Panc1 (cell line): Measurements from ENCODE around the gene CUEDC1. TPM values are rescaled to one million over a fixed set of nuclear protein-coding genes. Genes with fewer than 3 reads are reported as not detected.

Experiments
- ATAC-seq: fragments of 200-7000 bp; cut with Tn5 transposase; 2 replicates; pipeline ENCODE4 v1.9.1; 2020; ENCODE audit warnings: mild to moderate bottlenecking, moderate library complexity
- BruUV-seq: library from RNA; stranded (reverse); fragments of 400-500 nt; replicated peaks from 2 replicates; lab custom pipeline; 2021; lab: Mats Ljungman, UMichigan
- CTCF ChIA-PET: fragments of 300-600 bp; sonication (Branson Sonifier 250); formaldehyde crosslinking; loops from one replicate; lab custom pipeline; 2022; ENCODE audit warnings: antibody characterized with exemption; lab: Charles Lee
- POLR2A ChIA-PET: fragments of 300-600 bp; sonication (Branson Sonifier 250); formaldehyde crosslinking; loops from one replicate; lab custom pipeline; 2022; ENCODE audit warnings: antibody characterized with exemption; lab: Charles Lee
- DNase-seq: peaks from one replicate; pipeline ENCODE4 v3.0.0-alpha.2; 2010; ENCODE audit warnings: low read depth, low spot score
- H3K27ac ChIP-seq: 2 replicates; pipeline ENCODE4 v1.5.1; 2011; ENCODE audit warnings: mild to moderate bottlenecking, low read length, inconsistent platforms
- H3K27me3 ChIP-seq: fragments of 200-500 bp; sonication (Bioruptor generic); 2 replicates; pipeline ENCODE4 v1.6.0; 2014; ENCODE audit warnings: low read length, inconsistent platforms; ENCODE audit not compliant: control insufficient read depth, insufficient read depth
- H3K36me3 ChIP-seq: fragments of 200-500 bp; sonication (Bioruptor generic); 2 replicates; pipeline ENCODE4 v1.5.1; 2014; ENCODE audit warnings: inconsistent platforms, mild to moderate bottlenecking, low read length, moderate library complexity; ENCODE audit not compliant: control insufficient read depth, insufficient read depth
- H3K4me1 ChIP-seq: 2 replicates; pipeline ENCODE4 v1.5.1; 2011; ENCODE audit warnings: inconsistent platforms, mild to moderate bottlenecking, low read length, moderate library complexity; ENCODE audit not compliant: control insufficient read depth, insufficient read depth
- H3K4me3 ChIP-seq, 2 experiments: 2 replicates each; pipeline ENCODE4 v1.5.1; 2011 to 2012; ENCODE audit warnings: low read depth in 2 of 2, low read length in 2 of 2, mild to moderate bottlenecking in 2 of 2, inconsistent platforms in 1 of 2, moderate library complexity in 1 of 2
- H3K9me3 ChIP-seq: fragments of 200-500 bp; sonication (Bioruptor generic); 2 replicates; pipeline ENCODE4 v1.5.1; 2014; ENCODE audit warnings: low read depth, mild to moderate bottlenecking, inconsistent platforms, low read length, moderate library complexity; ENCODE audit not compliant: control insufficient read depth, insufficient read depth
- CTCF ChIP-seq: fragments of 450-650 bp; IDR thresholded peaks from 2 replicates; pipeline ENCODE4 v1.5.1; 2017; ENCODE audit warnings: mild to moderate bottlenecking
- POLR2AphosphoS5 ChIP-seq: IDR thresholded peaks from 2 replicates; pipeline ENCODE4 v1.6.1; 2012; ENCODE audit warnings: mild to moderate bottlenecking, low read depth, low read length, moderate library complexity
- REST ChIP-seq, 2 experiments: IDR thresholded peaks; 2 replicates each; pipeline ENCODE4 v1.6.1; 2011 to 2012; ENCODE audit warnings: low read depth in 2 of 2, control low read depth in 1 of 2, low read length in 1 of 2, mild to moderate bottlenecking in 1 of 2, moderate library complexity in 1 of 2; ENCODE audit not compliant: insufficient read depth in 1 of 2
- SIN3A ChIP-seq: IDR thresholded peaks from 2 replicates; pipeline ENCODE4 v1.6.1; 2012; ENCODE audit warnings: low read depth, mild to moderate bottlenecking, low read length, moderate library complexity, borderline replicate concordance; ENCODE audit not compliant: insufficient read depth
- TCF7L2 ChIP-seq: IDR thresholded peaks from 2 replicates; pipeline ENCODE4 v1.6.1; 2011; ENCODE audit warnings: mild to moderate bottlenecking, low read depth, low read length, inconsistent platforms
- in situ Hi-C: cut with HindIII; loops from 2 replicates; pipeline ENCODE4 v1.10.0; 2016; ENCODE audit warnings: low sequenced_read_pairs, low pct_unique_long_range_greater_than_20kb
- intact Hi-C: fragments of 100-400 bp; cut with micrococcal nuclease; formaldehyde crosslinking; loops from one replicate; pipeline ENCODE4 v1.10.0; 2022; ENCODE audit not compliant: unreplicated experiment
- total RNA-seq: library from RNA; stranded (reverse); gene quantifications from one replicate; pipeline ENCODE4 v1.2.1, GENCODE V29; 2021; ENCODE audit not compliant: unreplicated experiment

Gene CUEDC1
- total RNA-seq, 1 experiment from 2014 or later, result 103 TPM

- TF ChIP-seq POLR2AphosphoS5 (no peak), TCF7L2 (no peak), REST (IDR thresholded peaks at IDR 0.05; ENCODE audit: insufficient read depth in 1 of 2, low read depth in 2 of 2, low read length in 1 of 2) (no peak), CTCF (no peak), SIN3A (no peak)
- no TSS peak for BruUV-seq
- H3K36me3 ChIP-seq, result peaks cover 24% of the 10 kb centered on the region
- no peak for DNase-seq
- intact Hi-C loops (no loop called here), in situ Hi-C loops (no loop called here)
- H3K9me3 ChIP-seq, result no peaks in the 10 kb centered on the region
- no peaks in the 10 kb centered on the region for H3K4me1 ChIP-seq
- no peak overlapping the region for H3K27ac ChIP-seq
- CTCF ChIA-PET, result interaction anchor here (0.6 kb wide), 1 partner anchor 55 kb away, joined by 4 read pairs; no protein-coding TSS in a partner anchor
- ATAC-seq, result no peak
- no peaks in the 10 kb centered on the region for H3K27me3 ChIP-seq
- POLR2A ChIA-PET, result no interaction called here
- no peak overlapping the region for H3K4me3 ChIP-seq
Measured at GRCh38 chr17:57842280-57842679, 112.9 kb downstream of the CUEDC1 start.

DNA sequence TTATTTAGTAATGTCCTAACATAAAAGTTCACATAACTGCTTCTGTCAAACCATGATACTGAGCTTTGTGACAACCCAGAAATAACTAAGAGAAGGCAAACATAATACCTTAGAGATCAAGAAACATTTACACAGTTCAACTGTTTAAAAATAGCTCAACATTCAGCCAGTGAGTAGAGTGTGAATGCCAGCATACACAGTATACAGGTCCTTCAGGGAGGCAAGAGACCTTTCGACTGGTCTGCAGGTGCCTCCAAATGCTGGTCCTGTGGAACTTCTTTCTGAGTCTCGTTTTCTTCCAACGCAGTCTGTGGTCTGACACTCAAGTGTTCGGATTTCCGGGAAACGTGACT is 115.7 kb downstream of the CUEDC1 start:
- ChIA-PET CTCF (no interaction called here), POLR2A (interaction anchor here (0.5 kb wide), 2 partner anchors 27 to 36 kb away, joined by 4 read pairs; no protein-coding TSS in a partner anchor)
- intact Hi-C loops (loop anchor here (10.0 kb wide), 1 partner anchor 55 kb away; no protein-coding TSS in a partner anchor), in situ Hi-C loops (no loop called here)
- Histone ChIP-seq H3K4me3 (no peak overlapping the region), H3K36me3 (peaks cover 21% of the 10 kb centered on the region), H3K9me3 (no peaks in the 10 kb centered on the region), H3K27ac (no peak overlapping the region), H3K27me3 (no peaks in the 10 kb centered on the region), H3K4me1 (no peaks in the 10 kb centered on the region; the same call in 1 of the 2 replicates)
- ATAC-seq (no peak), DNase-seq (no peak)
- TF ChIP-seq TCF7L2, result no peak
- no peak for TF ChIP-seq REST (IDR thresholded peaks at IDR 0.05; ENCODE audit: insufficient read depth in 1 of 2, low read depth in 2 of 2, low read length in 1 of 2)
- no peak for TF ChIP-seq POLR2AphosphoS5
- no peak for TF ChIP-seq SIN3A
- no TSS peak for BruUV-seq
